SK-N-MC (cell line): Measurements from ENCODE around the gene RAP1GAP2.
"Not testable (repeated sequence)": the region's sequence is repeated elsewhere in the genome, so short reads cannot be mapped to it uniquely, and the experiment has no call there.

Experiments used
- EZH2 ChIP-seq: fragments of 200-600 bp; sonication (generic); IDR thresholded peaks from one replicate; pipeline ENCODE4 v1.6.1; 2017; ENCODE audit warnings: antibody characterized with exemption
- FOXP2 ChIP-seq: optimal IDR thresholded peaks from 2 replicates; pipeline ENCODE3; 2011; ENCODE audit warnings: mild to moderate bottlenecking, moderate library complexity; ENCODE audit not compliant: insufficient read depth; ENCODE audit errors: extremely low read length, control extremely low read depth
- POLR2AphosphoS5 ChIP-seq: IDR thresholded peaks from 2 replicates; pipeline ENCODE4 v1.6.1; 2012; ENCODE audit warnings: mild to moderate bottlenecking, low read depth, low read length, borderline replicate concordance

- not testable (repeated sequence) for TF ChIP-seq POLR2AphosphoS5, EZH2, FOXP2
Measured at GRCh38 chr17:2890778-2891177, 94.5 kb downstream of the RAP1GAP2 start.
